PFSK-1 (cell line): ENCODE results near the gene TRIM65.

Source experiments
- POLR2AphosphoS5 ChIP-seq: IDR thresholded peaks from 2 replicates; pipeline ENCODE4 v1.6.1; 2012; ENCODE audit warnings: low read depth, mild to moderate bottlenecking, control low read depth, low read length, moderate library complexity
- TF ChIP-seq, protein P1 (sequence below), 2 experiments: IDR thresholded peaks; 2 replicates each; pipeline versions ENCODE4 v1.6.1 to v1.8.0; 2011 to 2012; ENCODE audit warnings: low read depth in 2 of 2, low read length in 2 of 2, control low read depth in 1 of 2, inconsistent platforms in 1 of 2, mild to moderate bottlenecking in 1 of 2, moderate library complexity in 1 of 2; ENCODE audit not compliant: insufficient read depth in 1 of 2

DNA sequence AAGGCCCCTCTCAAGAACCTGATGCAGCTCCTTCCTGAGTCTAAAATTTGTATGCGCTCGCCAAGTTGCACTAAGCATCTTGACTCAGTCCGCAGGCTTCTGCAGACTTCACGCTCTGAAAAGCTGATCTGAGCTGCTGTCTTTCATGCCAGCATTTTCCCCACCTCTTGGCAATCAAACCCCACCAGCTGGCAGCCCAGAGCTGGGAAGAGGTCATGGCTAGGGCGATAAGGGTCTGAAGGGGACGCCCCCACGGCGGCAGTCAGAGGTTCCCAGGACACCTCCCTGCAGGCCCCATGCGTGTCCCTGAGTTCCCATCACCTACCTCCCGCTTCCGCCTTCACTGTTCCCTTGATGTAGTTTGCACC, 47.5 kb downstream of the TRIM65 start:
- TF ChIP-seq POLR2AphosphoS5, result no peak
- TF ChIP-seq, protein P1, sequence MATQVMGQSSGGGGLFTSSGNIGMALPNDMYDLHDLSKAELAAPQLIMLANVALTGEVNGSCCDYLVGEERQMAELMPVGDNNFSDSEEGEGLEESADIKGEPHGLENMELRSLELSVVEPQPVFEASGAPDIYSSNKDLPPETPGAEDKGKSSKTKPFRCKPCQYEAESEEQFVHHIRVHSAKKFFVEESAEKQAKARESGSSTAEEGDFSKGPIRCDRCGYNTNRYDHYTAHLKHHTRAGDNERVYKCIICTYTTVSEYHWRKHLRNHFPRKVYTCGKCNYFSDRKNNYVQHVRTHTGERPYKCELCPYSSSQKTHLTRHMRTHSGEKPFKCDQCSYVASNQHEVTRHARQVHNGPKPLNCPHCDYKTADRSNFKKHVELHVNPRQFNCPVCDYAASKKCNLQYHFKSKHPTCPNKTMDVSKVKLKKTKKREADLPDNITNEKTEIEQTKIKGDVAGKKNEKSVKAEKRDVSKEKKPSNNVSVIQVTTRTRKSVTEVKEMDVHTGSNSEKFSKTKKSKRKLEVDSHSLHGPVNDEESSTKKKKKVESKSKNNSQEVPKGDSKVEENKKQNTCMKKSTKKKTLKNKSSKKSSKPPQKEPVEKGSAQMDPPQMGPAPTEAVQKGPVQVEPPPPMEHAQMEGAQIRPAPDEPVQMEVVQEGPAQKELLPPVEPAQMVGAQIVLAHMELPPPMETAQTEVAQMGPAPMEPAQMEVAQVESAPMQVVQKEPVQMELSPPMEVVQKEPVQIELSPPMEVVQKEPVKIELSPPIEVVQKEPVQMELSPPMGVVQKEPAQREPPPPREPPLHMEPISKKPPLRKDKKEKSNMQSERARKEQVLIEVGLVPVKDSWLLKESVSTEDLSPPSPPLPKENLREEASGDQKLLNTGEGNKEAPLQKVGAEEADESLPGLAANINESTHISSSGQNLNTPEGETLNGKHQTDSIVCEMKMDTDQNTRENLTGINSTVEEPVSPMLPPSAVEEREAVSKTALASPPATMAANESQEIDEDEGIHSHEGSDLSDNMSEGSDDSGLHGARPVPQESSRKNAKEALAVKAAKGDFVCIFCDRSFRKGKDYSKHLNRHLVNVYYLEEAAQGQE (IDR thresholded peaks at IDR 0.05; ENCODE audit: insufficient read depth in 1 of 2, low read depth in 2 of 2, low read length in 2 of 2), result no peak
